GM18909 (cell line): ENCODE measurements around the gene ZBTB7A.
"Not testable (repeated sequence)": the region's sequence is repeated elsewhere in the genome, so short reads cannot be mapped to it uniquely, and the experiment has no call there.

ENCODE experiments used
- ATAC-seq: cut with Tn5 transposase; IDR thresholded peaks from one replicate; pipeline ENCODE4 v1.9.1; 2021; ENCODE audit warnings: mild to moderate bottlenecking; ENCODE audit not compliant: unreplicated experiment, poor library complexity

ZBTB7A gene

DNA sequence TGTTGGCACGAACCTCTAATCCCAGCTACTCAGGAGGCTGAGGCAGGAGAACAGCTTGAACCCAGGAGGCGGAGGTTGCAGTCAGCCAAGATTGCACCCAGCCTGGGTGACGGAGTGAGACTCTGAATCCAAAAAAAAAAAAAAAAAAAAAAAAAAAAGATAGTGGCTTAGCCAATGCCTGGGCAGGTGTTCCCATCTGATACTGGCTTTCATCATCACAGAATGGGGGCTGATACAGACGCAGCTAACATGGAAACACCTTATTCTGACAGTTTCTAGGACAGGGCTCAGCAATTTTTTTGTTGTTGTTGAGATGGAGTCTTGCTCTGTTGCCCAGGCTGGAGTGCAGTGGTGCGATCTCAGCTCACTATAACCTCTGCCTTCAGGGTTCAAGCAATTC lies 65.9 kb downstream of the ZBTB7A start:
- ATAC-seq = not testable (repeated sequence)

DNA sequence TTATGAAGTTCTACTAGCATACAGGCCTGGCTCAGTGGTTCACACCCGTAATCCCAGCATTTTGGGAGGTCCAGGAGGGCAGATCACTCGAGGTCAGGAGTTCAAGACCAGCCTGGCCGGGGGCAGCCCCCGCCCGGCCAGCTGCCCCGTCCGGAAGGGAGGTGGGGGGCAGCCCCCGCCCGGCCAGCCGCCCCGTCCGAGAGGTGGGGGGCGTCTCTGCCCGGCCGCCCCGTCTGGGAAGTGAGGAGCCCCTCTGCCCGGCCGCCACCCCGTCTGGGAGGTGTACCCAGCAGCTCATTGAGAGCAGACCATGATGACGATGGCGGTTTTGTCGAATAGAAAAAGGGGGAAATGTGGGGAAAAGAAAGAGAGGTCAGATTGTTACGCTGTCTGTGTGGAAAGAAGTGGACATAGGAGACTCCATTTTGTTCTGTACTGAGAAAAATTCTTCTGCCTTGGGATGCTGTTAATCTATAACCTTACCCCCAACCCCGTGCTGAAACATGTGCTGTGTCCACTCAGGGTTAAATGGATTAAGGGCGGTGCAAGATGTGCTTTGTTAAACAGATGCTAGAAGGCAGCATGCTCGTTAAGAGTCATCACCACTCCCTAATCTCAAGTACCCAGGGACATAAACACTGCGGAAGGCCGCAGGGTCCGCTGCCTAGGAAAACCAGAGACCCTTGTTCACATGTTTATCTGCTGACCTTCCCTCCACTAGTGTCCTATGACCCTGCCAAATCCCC lies 67.9 kb downstream of the ZBTB7A start:
- not testable (repeated sequence) for ATAC-seq

DNA sequence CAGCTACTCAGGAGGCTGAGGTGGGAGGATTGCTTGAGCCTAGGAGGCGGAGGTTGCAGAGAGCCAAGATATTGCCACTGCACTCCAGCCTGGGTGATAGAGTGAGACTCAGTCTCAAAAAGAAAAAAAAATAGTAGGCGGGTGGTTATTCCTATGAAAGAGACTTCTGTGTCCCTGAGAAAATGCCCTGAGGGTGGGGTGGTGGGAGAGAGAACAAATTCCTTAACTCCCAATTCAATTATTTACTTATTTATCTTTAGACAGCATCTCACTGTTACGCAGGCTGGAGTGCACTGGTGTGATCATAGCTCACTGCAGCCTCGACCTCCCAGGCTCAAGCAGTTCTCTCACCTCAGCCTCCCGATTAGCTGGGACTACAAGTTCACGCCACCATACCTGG lies 71.1 kb downstream of the ZBTB7A start:
- ATAC-seq = no peak
